HG03442 (cell line): ENCODE measurements around the gene RNF14.
"Not testable (repeated sequence)": the region's sequence is repeated elsewhere in the genome, so short reads cannot be mapped to it uniquely, and the experiment has no call there.

Source experiments
- ATAC-seq: cut with Tn5 transposase; IDR thresholded peaks from one replicate; pipeline ENCODE4 v1.9.1; 2021; ENCODE audit warnings: mild to moderate bottlenecking, moderate library complexity; ENCODE audit not compliant: unreplicated experiment

The RNF14 gene, protein sequence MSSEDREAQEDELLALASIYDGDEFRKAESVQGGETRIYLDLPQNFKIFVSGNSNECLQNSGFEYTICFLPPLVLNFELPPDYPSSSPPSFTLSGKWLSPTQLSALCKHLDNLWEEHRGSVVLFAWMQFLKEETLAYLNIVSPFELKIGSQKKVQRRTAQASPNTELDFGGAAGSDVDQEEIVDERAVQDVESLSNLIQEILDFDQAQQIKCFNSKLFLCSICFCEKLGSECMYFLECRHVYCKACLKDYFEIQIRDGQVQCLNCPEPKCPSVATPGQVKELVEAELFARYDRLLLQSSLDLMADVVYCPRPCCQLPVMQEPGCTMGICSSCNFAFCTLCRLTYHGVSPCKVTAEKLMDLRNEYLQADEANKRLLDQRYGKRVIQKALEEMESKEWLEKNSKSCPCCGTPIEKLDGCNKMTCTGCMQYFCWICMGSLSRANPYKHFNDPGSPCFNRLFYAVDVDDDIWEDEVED

DNA sequence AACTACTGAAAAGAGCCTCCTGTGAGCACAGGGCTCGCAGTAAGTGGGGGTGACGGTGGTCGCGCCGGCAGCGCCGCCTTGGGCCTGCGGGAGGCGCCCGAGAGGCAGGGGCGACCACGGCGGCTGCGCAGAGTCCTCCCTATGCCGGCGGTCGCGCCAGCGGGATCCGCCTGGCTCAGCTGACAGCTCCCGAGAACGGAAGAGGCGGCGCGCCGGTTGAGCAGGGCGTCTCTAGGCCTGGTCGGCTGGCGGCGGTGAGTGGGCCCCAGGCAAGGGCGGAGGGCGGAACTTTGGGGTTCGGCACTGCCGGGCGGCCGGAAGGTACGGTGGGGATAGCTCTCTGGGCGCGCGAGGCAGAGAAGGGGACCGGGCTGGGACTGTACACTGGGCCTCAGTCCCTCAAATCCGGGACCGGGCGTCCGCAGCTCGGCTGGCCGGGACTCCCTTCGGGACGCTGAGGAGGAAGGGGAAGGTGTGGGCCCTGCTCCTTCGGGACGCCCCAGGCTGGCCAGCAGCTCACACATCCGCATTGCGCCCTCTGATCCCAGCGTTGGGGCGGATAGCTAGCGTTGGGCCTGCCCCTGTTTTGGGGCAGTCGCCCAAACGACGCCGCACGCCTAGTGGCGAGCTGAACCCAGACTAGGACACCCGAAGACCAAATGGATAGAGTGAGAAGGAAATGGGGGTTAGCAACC lies at the start of gene RNF14:
Gene RNF14, plus strand, starts transcription at position 192 of the 695 bp plus-strand sequence. CDS start 4,484 bp downstream, outside the sequence.
- ATAC-seq, result peak; percentile 90

DNA sequence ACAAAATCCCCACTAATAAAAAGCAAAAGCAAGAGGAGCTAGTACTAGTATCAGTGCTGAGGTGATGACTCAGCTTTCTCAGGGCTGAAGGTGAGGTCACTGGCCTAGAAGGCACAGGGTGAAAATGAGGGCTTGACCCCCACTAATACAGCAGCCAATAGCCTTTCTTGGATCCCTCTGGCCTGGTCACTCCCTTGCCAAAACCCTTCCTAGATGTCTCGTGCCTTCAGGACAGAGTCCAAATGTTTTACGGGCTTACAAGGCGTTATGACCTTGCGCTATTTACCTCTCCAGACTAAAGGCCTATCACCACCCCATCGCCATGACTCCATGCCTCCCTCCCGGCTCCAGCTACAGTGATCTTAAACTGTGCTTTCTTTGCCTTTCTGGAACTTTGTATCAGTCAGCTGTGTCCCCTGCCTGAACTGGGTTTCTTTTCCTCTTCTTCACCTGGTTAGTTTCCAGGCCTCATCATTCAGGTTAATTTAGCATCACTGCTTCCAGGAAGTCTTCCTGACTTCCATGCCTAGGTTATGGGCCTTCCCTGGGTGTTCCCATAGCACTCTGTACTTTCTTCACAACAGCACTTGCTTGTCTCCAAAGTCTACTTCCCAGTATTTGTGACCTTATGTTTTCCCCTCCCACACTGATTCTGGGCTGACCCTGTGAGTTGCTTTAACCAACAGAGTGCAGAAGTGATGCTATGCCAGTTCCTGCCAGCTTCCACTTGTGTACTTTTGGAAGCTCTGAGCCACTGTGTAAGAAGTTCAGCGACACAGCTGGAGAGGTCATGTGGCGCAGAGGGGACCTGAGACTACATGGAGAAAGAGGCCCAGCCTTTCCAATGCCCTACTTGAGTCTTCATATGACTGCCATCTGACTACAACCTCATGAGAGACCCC lies 49.4 kb upstream of the RNF14 start:
- no peak for ATAC-seq

DNA sequence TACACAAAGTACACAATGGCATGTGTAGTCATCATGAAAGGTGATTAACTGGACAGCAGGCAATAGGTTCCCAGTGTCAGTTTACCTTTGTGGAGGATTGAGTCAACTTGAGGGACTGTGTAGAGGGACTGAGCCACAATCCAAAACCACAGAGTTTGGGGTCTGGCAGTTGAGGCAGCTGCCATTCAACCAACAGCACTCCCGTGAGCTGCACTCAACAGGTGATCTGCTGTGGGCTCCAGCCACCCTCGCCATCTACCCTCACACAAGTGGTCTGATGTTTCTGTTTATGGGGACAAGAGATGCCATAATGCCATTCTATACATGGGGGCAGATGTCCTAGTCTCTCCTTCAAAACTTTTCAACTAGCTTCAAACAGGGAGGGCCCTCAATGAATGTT lies 48.1 kb upstream of the RNF14 start:
- no peak for ATAC-seq

DNA sequence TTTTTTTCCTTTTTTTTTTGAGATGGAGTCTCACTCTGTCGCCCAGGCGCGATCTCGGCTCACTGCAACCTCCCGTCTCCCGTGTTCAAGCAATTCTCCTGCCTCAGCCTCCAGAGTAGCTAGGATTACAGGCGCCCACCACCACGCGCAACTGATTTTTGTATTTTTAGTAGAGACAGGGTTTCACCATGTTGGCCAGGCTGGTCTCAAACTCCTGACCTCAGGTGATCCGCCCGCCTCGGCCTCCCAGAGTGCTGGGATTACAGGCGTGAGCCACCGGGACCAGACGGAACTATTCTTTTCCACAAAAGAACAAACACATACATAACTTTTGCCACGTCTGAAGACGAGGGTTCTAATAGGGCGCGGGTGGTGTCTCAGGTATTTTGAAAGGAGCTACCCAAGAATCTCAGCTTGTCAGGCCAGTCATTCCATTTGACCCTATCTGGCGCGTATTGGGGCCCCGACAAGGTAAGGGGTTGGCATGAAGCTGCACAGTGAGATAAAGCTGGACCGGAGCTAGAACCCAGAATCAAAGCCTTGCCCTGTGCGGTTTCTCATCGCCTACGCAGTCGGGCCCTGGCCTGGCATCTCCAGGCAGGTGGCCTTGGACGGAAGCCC lies 46.0 kb upstream of the RNF14 start:
- not testable (repeated sequence) for ATAC-seq

DNA sequence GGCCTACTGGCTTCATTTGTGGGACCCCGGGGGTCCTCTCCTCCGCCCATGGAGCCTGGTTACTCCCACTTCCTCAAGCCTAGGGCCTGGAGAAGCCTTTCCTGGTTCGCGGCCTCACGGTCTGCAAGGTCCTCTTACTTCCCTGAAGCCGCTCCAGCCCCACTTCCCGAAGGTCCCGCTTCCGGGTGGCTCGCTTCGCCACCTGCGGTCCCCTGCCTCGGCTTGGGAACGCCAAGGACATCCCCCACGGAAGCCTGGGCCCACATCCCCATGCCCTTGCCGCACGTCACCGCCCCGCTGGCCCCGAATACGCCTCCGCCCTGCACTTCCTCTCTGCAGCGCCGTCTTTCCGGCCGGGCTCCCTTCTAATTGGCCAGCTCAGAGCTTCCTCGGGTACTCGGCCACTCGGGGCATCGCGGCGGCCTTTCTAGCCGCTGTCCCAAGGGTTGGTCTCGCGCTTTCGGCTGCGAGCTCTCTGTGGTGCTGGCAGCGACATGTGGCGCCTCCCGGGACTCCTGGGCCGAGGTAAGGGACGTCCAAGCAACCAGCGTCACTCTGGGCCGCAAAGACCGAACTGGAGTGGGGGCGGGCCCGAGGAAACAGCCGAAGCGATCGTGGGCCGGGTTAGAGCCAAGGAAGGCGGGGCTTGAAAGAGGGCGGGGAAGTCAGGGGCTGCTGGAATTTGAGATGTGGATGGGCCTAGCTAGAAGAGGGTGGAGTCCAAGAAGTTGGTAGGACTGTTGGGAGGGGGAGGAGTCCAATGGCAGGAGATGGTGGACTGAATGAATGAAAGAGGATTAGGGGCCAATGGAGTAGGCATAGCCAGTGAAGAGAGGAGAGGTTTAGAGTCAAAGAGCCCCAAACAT lies 45.2 kb upstream of the RNF14 start, which contains the start of gene DELE1:
Gene DELE1, plus strand, starts transcription at position 424 of the 866 bp plus-strand sequence. Its CDS starts 71 bp downstream, at position 495.
- peak; percentile 98 for ATAC-seq

DNA sequence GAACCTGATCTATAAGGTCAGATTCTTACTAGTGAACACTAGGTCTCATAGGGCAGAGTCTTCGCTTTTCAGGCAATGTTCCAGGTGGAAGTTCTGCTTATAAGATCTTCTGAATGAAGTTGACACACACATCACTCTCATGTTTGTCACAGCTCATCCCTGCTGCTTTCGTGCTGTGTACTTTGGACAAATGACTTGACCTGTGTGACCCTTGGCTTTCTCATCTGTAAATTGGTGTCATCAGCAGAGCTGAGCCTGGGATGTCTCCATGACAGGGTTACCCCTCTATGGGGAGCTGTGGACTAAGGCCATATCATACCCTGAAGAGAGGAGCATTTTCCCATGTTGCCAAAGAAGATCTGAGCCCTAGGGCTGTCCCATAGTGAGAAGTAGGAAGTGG lies 42.5 kb upstream of the RNF14 start:
- ATAC-seq, result no peak

DNA sequence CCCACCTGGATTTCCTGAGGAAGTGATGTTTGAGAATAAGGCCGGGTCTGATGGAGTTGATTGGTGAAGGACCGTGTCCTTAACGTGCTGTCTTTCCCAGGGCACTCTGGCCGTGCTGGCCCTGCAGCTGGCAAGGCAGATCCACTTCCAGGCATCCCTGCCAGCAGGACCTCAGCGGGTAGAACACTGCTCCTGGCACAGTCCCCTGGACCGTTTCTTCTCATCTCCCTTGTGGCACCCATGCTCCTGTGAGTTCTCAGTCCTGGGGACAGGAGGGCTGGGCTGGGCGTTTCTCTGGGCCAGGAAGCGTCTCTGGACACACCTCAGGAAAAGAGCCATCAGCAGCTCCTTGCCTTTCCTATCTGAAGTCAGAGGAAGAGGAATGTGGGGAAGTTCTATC lies 40.9 kb upstream of the RNF14 start:
- no peak for ATAC-seq

DNA sequence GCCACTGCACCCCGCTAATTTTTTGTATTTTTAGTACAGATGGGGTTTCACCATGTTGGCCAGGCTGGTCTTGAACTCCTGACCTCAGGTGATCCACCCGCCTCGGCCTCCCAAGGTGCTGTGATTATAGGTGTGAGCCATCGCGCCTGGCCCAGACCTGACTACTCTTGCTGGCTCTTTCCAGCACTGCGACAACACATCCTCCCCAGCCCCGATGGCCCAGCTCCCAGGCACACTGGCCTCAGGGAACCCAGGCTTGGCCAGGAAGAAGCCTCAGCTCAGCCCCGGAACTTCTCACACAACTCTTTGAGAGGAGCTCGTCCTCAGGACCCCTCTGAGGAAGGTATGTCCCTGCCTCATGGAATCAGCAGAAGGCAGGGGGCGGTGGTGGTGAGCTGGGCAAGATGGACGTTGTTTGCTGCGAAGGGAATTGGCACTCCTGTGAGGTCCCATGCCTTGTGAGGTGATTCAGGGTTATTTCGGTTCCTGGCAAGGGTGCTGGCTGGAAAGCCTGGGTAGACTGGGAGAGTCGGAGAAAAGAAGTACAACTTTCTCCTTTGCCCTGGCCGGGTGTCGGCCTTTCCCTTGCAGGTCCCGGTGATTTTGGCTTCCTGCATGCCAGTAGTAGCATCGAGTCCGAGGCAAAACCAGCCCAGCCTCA lies 39.4 kb upstream of the RNF14 start:
- ATAC-seq, result no peak

DNA sequence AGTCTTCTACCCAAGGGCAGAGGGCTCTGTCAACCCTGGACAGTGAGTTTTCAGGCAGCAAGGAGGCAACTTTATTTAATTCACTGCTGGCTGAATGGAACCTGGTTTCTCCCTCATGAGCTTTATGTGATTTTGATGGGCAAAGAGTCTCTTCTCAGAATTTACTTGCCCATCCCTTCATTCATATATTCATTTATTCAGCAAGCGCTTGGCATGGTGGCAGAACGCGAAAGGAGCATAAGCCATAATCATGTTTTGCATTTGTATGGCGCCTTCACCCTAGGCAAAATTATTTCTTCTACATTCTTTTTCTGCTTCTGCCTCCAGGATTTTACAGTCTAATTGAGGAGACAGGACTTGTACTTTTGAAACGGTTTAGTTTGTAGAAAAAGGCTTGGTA lies 37.2 kb upstream of the RNF14 start:
- ATAC-seq, result no peak

DNA sequence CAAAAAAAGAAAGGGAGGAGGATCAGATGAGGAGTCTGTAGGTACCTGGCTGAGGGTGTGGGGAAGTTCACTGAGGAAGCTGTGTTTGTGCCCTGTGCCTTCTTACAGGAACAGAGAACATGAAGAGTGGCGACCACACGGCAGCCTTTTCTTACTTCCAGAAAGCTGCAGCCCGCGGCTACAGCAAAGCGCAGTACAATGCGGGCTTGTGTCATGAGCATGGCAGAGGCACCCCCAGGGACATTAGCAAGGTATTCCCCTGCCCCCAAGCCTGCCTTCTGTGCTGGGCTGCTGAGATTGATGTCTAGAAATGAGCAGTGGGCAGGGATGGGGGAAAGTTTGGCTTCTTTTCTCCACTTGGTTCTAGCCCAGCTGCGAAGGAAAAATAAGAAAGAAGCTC lies 35.8 kb upstream of the RNF14 start:
- no peak for ATAC-seq

DNA sequence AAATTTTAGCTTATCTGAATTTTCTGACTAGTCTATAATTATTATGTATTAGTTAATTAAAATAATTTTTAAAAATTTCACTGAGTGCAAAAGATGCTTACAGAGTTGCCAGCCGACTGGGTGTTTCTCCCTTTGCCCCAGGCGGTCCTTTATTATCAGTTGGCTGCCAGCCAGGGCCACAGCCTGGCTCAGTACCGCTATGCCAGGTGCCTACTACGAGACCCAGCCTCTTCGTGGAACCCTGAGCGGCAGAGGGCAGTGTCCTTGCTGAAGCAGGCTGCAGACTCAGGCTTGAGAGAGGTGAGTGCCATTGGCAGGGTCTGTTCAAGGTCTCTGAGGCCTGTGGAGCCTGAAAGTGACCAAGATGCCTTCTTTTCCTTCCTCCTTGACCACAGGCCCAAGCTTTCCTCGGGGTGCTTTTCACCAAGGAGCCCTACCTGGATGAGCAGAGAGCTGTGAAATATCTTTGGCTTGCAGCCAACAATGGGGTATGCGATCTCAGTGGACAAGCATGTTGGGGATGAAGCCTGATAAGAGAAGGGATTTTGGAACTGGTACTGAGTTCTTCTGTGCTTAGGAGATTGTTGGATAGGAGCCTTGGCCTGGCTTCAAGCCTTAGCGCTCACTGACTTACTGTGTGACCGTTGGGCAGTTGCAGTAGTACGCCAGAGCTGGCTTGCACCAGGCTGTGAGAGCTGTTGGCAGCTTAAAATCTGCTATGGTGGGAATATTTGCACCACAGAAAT lies 34.6 kb upstream of the RNF14 start:
- no peak for ATAC-seq

DNA sequence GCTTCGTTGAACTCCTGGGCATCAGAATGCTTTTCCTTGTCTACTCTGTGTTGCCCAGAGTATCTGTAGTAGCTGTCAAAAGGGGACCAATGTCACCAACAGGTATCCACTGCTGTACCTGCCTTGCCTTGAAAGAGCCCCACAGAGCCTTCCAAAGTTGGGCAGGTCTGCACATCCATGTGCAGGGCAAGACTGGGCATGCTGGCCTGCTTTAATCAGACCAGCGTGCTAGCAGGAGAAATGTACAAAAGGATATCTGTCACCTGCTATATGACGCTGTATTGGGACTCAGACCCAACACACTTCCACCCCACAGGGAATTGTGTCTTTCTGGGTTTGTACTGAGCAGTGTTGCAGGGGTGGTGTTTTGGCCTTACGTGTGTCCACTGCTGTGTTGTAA lies 33.4 kb upstream of the RNF14 start:
- no peak for ATAC-seq

DNA sequence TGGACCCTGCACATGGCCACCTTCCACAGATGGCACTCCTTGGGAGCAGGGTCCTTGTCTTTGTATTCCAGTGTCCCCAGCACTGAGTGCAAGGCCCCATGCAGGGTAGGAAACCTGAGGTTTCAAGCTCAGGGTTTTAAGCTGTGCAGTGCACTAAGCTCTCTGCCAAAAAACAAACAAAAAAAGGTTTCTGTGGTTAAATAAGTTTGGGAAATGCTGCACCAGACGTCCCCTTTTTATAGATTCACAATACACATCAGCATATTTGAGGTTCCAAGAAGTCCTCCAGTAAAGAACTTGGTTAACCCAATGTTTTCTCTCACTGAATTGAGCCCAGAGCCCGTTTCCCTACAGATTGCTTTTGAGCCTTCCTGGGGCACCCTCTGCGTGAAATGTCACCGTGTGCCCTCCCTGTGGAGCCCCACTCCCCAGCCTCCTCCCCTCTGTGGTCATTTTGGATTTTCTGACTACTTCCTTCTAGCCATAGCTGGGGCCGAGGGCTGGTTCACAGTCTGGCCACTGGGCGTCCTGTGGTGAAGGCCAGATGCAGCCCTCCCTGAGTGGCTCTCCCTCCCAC lies 28.1 kb upstream of the RNF14 start:
- no peak for ATAC-seq

DNA sequence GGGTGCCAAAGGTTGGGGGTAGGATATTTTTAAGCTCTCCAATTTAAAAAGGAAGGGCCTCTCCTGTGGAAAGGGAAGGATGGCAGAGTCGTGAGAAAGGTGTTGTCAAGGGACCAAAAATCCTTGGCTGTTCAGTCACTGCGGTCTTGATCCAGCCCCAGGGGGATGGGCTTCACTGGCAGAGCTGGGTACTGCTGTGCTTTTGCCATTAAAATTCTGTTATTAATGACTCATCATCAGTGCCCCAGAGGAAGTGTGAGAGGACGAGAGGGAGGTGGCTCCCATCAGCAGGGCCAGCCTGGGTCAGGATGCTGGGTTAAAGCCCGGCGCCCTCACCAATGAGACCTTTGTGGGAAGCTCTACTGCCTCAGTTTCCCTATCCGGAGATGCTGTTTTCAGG lies 27.6 kb upstream of the RNF14 start:
- ATAC-seq, result no peak

DNA sequence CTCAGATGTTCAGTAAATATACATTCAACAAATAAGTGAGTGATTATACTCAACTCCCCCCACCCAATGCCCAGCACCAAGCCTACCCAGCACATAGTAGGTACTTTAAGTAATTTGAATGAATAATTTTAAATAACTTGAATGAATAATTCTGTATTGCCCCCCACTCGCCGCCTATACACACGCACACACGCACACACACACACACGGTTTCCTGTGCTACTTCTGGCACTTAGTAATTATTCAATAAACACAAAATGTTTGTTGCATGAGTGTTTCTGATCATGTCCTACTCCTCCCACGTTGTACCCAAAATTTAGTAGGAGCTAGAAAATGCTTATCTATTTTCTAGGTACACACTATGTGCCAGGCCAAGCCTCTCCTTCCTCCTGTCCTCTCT lies 27.1 kb upstream of the RNF14 start:
- no peak for ATAC-seq

DNA sequence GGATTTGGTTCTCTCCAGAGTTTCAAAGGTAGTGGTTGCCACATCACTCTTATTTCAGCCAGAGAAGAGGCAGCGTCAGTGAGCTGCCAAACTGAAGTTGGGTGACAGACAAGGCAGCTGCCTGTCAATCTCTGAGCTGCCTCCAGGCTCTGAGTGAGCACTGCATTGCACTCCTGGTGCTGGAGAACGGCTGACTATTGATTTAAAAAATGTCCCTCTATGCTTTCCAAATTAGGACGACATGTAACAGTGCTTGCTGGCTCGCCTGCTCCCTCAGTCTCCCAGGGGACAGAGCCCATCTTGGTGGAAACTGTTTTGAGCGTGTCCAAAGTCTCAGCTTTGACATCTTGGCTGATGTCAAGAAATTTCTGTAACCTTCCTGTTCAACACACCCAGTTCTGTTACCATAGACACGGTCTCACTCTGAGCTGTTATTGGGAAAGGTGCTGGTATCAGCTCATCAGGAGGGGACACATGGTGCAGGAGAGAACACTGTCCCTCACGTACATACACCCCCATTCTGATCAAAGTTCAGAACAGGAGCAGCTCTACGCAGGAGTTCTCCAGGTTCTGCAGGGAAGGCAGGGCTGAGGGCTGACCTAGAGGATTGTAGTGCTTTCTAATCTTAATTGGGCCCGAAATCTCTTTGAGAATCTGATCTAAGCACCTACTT lies 26.6 kb upstream of the RNF14 start:
- no peak for ATAC-seq

DNA sequence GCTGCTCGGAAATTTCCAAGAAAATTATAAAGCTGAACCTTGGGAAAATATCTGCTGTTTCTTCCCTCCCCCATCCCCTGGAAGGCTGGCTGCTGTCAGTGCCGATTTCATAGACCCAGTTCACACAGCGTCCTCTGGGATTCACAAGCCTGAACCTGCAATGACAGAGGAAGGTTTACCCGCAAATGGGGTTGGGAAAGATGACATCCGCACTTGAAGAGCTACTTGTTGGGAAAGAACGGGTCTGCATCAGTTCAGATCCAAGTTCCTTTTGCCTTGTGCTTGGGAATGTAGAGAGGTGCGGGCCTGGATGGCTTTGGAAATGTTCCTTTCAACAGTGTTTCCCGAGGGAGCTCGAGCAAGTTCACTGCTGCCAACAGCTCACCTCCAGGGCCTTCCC lies 24.8 kb upstream of the RNF14 start:
- ATAC-seq, result no peak
